Subcutaneous adipose tissue (tissue), 4 donors: Measurements from ENCODE around the gene SLC2A1. TPM values are rescaled to one million over a fixed set of nuclear protein-coding genes. Genes with fewer than 3 reads are reported as not detected.

ENCODE experiments used
- total RNA-seq, 4 donors: library from RNA; depleted of rRNA; stranded (reverse); fragments of >200 nt; gene quantifications; one replicate each; pipeline ENCODE4 v1.1.0, GENCODE V29; 2016
- TF ChIP-seq, protein P1 (sequence below): fragments of 450-650 bp; IDR thresholded peaks from one replicate; pipeline ENCODE4 v1.5.1; 2016; ENCODE audit warnings: low read depth, mild to moderate bottlenecking, control low read depth, antibody characterized with exemption, moderate library complexity

Gene SLC2A1
- total RNA-seq, 4 donors from 2014 or later, result 10.0 to 24.1 (median 20.6) TPM

DNA sequence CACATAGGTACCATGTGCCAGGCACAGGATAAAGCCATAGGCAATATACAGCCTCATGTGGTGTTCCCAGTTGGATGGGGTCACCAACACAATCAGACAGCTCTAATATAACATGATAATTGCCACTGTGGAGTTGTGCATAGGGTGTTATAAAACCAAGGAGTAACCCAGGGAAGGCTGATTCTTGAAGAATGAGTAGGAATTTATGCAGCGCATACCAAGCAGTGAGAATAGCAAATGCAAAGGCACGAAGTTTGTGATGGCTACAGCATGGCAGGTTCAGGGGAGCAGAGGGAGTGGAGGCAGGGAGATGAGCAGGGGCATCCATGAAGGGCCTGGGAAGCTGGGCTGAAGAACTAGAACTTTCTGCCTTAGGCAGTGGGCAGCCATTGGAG is 20.4 kb upstream of the SLC2A1 start:
- TF ChIP-seq, protein P1, sequence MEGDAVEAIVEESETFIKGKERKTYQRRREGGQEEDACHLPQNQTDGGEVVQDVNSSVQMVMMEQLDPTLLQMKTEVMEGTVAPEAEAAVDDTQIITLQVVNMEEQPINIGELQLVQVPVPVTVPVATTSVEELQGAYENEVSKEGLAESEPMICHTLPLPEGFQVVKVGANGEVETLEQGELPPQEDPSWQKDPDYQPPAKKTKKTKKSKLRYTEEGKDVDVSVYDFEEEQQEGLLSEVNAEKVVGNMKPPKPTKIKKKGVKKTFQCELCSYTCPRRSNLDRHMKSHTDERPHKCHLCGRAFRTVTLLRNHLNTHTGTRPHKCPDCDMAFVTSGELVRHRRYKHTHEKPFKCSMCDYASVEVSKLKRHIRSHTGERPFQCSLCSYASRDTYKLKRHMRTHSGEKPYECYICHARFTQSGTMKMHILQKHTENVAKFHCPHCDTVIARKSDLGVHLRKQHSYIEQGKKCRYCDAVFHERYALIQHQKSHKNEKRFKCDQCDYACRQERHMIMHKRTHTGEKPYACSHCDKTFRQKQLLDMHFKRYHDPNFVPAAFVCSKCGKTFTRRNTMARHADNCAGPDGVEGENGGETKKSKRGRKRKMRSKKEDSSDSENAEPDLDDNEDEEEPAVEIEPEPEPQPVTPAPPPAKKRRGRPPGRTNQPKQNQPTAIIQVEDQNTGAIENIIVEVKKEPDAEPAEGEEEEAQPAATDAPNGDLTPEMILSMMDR, result no peak

DNA sequence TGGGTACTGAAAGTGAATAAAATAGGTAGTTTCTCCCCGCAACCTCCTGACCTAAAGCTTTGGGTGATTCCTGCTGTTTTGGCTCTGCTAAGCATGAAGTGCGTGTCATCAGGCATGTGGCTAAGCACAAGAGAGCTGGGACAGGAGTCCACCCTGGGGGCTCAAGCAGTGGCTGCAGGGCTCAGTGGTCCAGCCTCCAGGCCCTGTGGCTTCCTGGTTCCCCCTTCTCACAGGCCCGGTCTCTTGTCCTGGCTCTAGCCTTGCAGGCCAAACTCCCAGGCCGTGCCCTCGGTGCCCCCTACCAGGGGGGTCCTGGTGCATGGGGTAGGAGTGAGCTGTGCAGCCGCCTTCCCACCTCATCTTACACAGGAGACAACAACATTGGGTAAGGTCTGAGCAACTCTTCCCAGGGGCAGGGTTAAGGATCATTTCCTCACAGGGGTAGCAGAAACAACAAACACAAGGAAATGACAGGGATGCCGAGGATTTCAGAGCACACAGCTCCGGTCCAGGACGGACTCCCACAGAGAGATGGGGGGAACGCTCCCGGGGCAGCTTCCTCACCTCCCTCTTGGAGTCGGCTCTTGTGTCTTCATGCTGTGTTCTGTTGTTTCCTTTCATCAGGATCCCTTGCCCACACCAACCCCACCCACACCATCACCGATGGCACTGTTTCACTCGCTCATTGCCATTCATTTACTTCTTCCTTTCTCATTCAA is 19.8 kb upstream of the SLC2A1 start:
- TF ChIP-seq, protein P1, result no peak

DNA sequence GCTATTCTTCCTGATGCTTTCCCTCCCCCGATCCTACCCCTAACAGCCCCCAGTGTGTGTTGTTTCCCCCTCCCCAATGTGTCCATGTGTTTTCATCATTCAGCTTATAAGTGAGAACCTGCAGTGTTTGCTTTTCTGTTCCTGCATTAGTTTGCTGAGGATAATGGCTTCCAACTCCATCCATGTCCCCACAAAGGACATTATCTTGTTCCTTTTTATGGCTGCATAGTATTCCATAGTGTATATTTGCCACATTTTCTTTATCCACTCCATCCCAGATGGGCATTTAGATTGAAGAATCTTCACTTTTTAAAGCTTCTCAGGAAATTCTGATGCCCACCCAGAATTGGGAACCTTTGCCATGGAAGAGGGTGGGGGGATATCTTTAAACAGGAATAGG is 19.0 kb upstream of the SLC2A1 start:
- TF ChIP-seq, protein P1, result no peak

DNA sequence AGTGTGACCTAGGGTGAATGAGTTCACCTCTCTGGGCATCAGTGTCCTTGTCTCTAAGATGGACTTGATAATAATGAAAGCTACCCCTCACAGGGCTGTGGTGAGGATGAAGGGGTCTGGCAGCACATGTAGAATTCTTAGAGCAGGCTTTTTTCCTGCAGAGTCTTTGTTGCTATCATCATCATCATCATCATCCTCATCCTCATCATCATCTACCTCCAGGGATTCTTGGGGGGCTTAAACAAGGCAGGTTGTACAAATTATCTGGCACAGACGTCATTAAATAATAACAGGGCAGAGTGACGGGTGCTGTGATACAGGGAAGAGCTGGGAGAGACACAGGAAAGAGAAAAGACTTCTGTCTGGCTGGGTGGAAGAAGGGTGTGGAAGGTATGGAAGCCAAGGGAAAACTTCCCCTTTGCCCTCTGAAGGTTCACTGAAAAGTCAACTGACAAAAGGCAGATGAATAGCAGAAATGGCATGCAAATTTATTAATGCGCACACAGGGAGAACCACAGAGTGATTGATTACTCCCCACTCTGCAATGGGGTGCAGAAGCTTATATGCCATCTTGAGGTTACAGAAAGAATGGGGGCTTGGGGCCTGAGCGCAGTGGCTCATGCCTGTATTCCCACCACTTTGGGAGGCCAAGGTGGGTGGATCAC is 17.0 kb upstream of the SLC2A1 start:
- TF ChIP-seq, protein P1, result no peak

DNA sequence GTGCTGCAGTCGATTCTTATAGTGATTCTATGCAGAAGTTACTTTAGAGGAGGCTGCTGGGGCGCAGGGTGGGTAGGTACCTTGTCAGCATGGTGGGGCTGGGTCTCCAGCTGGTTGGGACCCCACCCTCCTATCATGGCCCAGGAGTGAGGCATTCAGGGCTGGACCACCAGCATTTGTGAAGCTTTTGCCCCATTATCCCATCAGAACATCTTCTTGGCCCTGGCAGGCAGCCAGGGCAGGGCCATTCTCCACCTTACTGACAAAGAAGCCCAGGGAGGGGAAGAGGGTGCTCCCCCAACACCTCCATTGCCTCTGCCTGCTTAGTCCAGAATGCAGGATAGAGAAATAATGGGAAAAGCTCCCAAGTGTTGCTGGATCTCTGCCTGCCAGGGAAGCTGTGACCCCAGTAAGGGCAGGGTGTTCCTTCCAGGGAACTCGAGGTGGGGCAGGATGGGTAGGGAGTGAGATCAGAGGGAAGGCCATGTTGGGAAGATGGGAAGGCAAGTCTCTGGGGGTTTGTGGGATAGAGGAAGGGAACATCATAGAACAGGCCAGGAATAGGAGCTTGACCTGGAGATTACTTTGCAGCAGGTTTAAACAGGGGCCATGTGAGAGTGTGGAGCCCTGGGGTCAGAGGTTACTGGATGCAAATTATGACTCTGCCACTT is 16.2 kb upstream of the SLC2A1 start:
- TF ChIP-seq, protein P1, result no peak

DNA sequence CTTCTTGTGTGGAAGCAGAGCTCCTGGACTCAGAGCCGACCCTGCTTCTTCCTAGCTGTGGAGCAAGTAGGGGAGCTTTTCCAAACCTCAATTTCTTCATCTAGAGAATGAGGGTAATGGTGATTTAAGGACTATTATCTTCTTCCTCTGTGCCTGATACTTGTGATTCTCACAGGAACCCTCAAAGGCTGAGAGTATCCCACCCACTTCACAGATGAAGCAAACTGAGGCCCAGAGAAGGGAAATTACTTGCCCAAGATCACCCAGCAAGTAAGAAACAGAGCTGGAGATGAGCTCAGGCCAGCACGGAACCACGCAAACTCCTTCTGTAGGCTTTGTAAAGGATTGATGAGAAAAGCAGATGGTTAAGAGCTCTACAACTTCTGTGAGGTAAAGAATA is 15.1 kb upstream of the SLC2A1 start:
- TF ChIP-seq, protein P1, result no peak

DNA sequence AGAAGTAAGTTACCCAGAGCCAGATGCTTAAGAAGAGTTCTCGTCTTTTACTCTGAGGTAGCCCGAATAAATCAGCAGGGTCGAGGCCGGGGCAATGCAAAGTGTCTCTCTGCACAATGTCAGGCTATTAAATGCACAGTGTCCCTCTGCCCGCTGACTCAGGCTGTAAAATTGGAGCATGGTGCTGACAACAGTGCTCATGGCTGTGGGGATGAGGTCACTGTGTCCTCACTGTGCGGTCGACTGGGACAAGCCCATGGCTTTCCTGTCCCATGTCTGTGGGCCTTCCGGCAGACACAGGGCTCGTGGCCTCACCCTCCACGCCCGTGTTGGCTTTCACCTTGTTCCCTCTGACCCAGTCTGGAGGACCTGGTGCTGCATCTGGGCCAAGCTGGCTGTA is 14.6 kb upstream of the SLC2A1 start:
- TF ChIP-seq, protein P1, result no peak
